ENCODE measurements around the gene CCDC102A. TPM values are rescaled to one million over a fixed set of nuclear protein-coding genes. Genes with fewer than 3 reads are reported as not detected.

CCDC102A gene
- total and polyA plus RNA-seq, 9 of the 15 experiments (the other 6 are each of a cell fraction or from before 2014, with no cell fraction given): 0.03 to 4.9 (median 1.4) TPM

DNA sequence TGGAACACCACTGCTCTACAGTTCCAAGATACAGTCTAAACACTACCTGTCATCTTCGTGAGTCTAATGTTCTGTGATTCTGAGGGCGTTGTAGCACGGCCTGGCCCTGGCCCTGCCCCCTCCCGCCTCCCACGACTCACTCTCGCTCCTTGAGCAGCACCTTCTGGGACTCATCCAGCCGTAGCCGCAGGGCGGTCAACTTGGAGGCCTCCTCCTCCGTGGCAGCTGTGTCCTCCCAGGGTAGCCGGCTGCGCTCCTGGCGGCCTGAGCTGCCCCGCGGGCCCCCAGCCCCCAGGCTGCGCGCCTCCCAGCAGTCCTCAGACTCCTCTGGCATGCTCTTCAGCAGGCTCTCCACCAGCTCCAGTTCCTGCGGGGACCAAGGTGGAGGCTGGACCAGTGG is 10.6 kb downstream of the CCDC102A start:
- Histone ChIP-seq H3K4me2 (ENCODE audit: insufficient read depth, low read length) (no peak overlapping the region), H3K27ac (ENCODE audit: extremely low read depth, low read depth, low read length) (no peak overlapping the region), H3K36me3 (ENCODE audit: control insufficient read depth, insufficient read depth, low read length) (no peaks in the 10 kb centered on the region), H3K9me3 (replicated peaks; ENCODE audit: control insufficient read depth, insufficient read depth, low read depth, low read length) (no peaks in the 10 kb centered on the region), H2AFZ (ENCODE audit: low read depth, low read length) (no peak overlapping the region), H3K9ac (ENCODE audit: insufficient read depth in 1 of 2, low read depth in 2 of 2, low read length in 2 of 2) (peak overlapping the region in 1 of 2 experiments; percentile 4; a peak in 1 of 4 replicates), H3K9me1 (ENCODE audit: control insufficient read depth, insufficient read depth, low read length) (no peaks in the 10 kb centered on the region), H3K27me3 (ENCODE audit: control insufficient read depth in 2 of 2, insufficient read depth in 2 of 2, low read length in 2 of 2) (no peaks in the 10 kb centered on the region; a peak in 1 of 5 replicates), H4K20me1 (replicated peaks; ENCODE audit: control insufficient read depth, insufficient read depth, low read length) (no peaks in the 10 kb centered on the region), H3K4me1 (replicated peaks in 1 of 2; ENCODE audit: control insufficient read depth in 2 of 2, insufficient read depth in 2 of 2, low read length in 2 of 2) (peaks cover 11 to 25% of the 10 kb centered on the region in 2 experiments), H3K79me2 (ENCODE audit: control insufficient read depth, insufficient read depth, low read length) (no peaks in the 10 kb centered on the region), H3K4me3 (no peak overlapping the region)
- intact Hi-C loops (cut with micrococcal nuclease) (no loop called here), in situ Hi-C loops (cut with MboI) (no loop called here)
- no TSS peak for BruUV-seq (replicated peaks)
- TF ChIP-seq, protein P1, sequence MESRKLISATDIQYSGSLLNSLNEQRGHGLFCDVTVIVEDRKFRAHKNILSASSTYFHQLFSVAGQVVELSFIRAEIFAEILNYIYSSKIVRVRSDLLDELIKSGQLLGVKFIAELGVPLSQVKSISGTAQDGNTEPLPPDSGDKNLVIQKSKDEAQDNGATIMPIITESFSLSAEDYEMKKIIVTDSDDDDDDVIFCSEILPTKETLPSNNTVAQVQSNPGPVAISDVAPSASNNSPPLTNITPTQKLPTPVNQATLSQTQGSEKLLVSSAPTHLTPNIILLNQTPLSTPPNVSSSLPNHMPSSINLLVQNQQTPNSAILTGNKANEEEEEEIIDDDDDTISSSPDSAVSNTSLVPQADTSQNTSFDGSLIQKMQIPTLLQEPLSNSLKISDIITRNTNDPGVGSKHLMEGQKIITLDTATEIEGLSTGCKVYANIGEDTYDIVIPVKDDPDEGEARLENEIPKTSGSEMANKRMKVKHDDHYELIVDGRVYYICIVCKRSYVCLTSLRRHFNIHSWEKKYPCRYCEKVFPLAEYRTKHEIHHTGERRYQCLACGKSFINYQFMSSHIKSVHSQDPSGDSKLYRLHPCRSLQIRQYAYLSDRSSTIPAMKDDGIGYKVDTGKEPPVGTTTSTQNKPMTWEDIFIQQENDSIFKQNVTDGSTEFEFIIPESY (CRISPR knock-in tag; IDR thresholded peaks at IDR 0.05): peak; percentile 89
- TF ChIP-seq SRSF9 (IDR thresholded peaks at IDR 0.05; ENCODE audit: borderline replicate concordance, low read depth, low read length): no peak
- ATAC-seq (peak; percentile 65), DNase-seq (ENCODE audit: extremely low read depth in 1 of 4, low spot score in 3 of 4) (peak in 1 of 4 experiments; percentile 33), FAIRE-seq (no peak)
- ChIA-PET CTCF (ENCODE audit: low intra/inter-chr PET ratio) (no interaction called here), POLR2A (interaction anchor here (0.7 to 1.1 kb wide), 4 partner anchors 8 to 23 kb away, joined by 3 to 6 read pairs (median 4); no protein-coding TSS in a partner anchor)
- 30% methylated on average over 18 of the region's 18 CpGs for WGBS (ENCODE audit: insufficient coverage, low coverage, missing lambda C conversion rate)

DNA sequence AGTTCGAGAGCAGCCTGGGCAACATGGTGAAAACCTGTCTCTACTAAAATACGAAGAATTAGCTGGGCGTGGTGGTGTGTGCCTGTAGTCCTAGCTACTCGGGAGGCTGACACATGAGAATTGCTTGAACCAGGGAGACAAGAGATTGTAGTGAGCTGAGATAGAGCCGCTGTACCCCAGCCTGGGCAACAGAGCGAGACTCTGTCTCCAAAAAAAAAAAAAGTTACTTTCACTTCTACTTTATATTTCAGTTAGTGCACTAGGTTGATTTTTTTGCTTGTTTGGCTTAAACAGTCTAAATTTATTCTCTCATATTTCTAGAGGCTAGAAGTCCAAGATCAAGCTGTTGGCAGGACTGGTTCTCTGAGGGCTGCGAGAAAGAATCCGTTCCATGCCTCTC is 13.4 kb downstream of the CCDC102A start:
- Histone ChIP-seq H3K4me1 (replicated peaks in 1 of 2; ENCODE audit: control insufficient read depth in 2 of 2, insufficient read depth in 2 of 2, low read length in 2 of 2) (peaks cover 0 to 13% of the 10 kb centered on the region in 2 experiments; a peak in 3 of 5 replicates), H3K9me1 (ENCODE audit: control insufficient read depth, insufficient read depth, low read length) (peaks cover 2% of the 10 kb centered on the region), H3K9me3 (replicated peaks; ENCODE audit: control insufficient read depth, insufficient read depth, low read depth, low read length) (no peaks in the 10 kb centered on the region), H3K36me3 (ENCODE audit: control insufficient read depth, insufficient read depth, low read length) (no peaks in the 10 kb centered on the region), H3K4me3 (no peak overlapping the region), H3K79me2 (ENCODE audit: control insufficient read depth, insufficient read depth, low read length) (no peaks in the 10 kb centered on the region), H4K20me1 (replicated peaks; ENCODE audit: control insufficient read depth, insufficient read depth, low read length) (no peaks in the 10 kb centered on the region), H3K9ac (ENCODE audit: insufficient read depth in 1 of 2, low read depth in 2 of 2, low read length in 2 of 2) (no peak overlapping the region), H3K27me3 (ENCODE audit: control insufficient read depth in 2 of 2, insufficient read depth in 2 of 2, low read length in 2 of 2) (no peaks in the 10 kb centered on the region), H3K4me2 (ENCODE audit: insufficient read depth, low read length) (no peak overlapping the region), H3K27ac (ENCODE audit: extremely low read depth, low read depth, low read length) (no peak overlapping the region), H2AFZ (ENCODE audit: low read depth, low read length) (no peak overlapping the region)
- intact Hi-C loops (cut with micrococcal nuclease) (no loop called here), in situ Hi-C loops (cut with MboI) (no loop called here)
- BruUV-seq (replicated peaks): no TSS peak
- CTCF ChIA-PET (ENCODE audit: low intra/inter-chr PET ratio): interaction anchor here (0.7 kb wide), 1 partner anchor 222 kb away, joined by 5 read pairs; no protein-coding TSS in a partner anchor
- ATAC-seq: no peak
- POLR2A ChIA-PET: interaction anchor here (0.5 to 0.7 kb wide), 3 partner anchors 17 to 178 kb away, joined by 3 read pairs; no protein-coding TSS in a partner anchor
- no peak for DNase-seq (ENCODE audit: extremely low read depth in 1 of 4, low spot score in 3 of 4)
- FAIRE-seq: no peak
- 49% methylated on average over 8 of the region's 8 CpGs for WGBS (ENCODE audit: insufficient coverage, low coverage, missing lambda C conversion rate)
- TF ChIP-seq NR2C1 (IDR thresholded peaks at IDR 0.05) (no peak), NR2C1 (tag; IDR thresholded peaks at IDR 0.05) (no peak), ZNF280B (CRISPR knock-in tag; IDR thresholded peaks at IDR 0.05) (no peak), AFF1 (IDR thresholded peaks at IDR 0.05; ENCODE audit: low read depth in 1 of 2, partially characterized antibody in 2 of 2) (no peak)

All from K562 (cell line).